Fibroblast of lung (primary cell): Measurements from ENCODE around the gene DIS3L2. TPM values are rescaled to one million over a fixed set of nuclear protein-coding genes. Genes with fewer than 3 reads are reported as not detected.

ENCODE experiments used
- DNase-seq, 2 donors: peaks; one replicate each; pipeline versions ENCODE4 v3.0.0 to v3.0.0-alpha.2; 2010; ENCODE audit warnings: low read depth in 2 of 2
- H2AFZ ChIP-seq: 2 replicates; pipeline ENCODE4 v1.5.1; 2012; ENCODE audit warnings: low read length, control low read depth, inconsistent platforms
- H3K27ac ChIP-seq: 2 replicates; pipeline ENCODE4 v1.5.1; 2011; ENCODE audit warnings: low read length, control low read depth; ENCODE audit not compliant: insufficient read depth
- H3K27me3 ChIP-seq: 2 replicates; pipeline ENCODE4 v1.5.1; 2011; ENCODE audit warnings: mild to moderate bottlenecking, low read length; ENCODE audit not compliant: control insufficient read depth, insufficient read depth
- H3K36me3 ChIP-seq: 2 replicates; pipeline ENCODE4 v1.5.1; 2011; ENCODE audit warnings: low read length; ENCODE audit not compliant: control insufficient read depth, insufficient read depth
- H3K4me1 ChIP-seq: 2 replicates; pipeline ENCODE4 v1.5.1; 2011; ENCODE audit warnings: low read length; ENCODE audit not compliant: control insufficient read depth, insufficient read depth; ENCODE audit errors: extremely low read depth
- H3K4me2 ChIP-seq: 2 replicates; pipeline ENCODE4 v1.5.1; 2011; ENCODE audit warnings: low read length, control low read depth; ENCODE audit not compliant: insufficient read depth; ENCODE audit errors: extremely low read depth
- H3K4me3 ChIP-seq, 4 experiments: fragments of 200-600 bp in 1 of 4; sonication (generic) in 1 of 4; replicated peaks in 1 of 4; 2 replicates each; pipeline ENCODE4 v1.5.1; 2011 to 2016; ENCODE audit warnings: low read length in 4 of 4, low read depth in 3 of 4, mild to moderate bottlenecking in 3 of 4, control low read depth in 2 of 4, inconsistent platforms in 1 of 4, mixed read lengths in 1 of 4; ENCODE audit not compliant: insufficient read depth in 1 of 4; ENCODE audit errors: control extremely low read depth in 1 of 4
- H3K79me2 ChIP-seq: 2 replicates; pipeline ENCODE4 v1.5.1; 2012; ENCODE audit warnings: mild to moderate bottlenecking, low read length, inconsistent platforms; ENCODE audit not compliant: control insufficient read depth, insufficient read depth
- H3K9ac ChIP-seq: 2 replicates; pipeline ENCODE4 v1.5.1; 2011; ENCODE audit warnings: mild to moderate bottlenecking, low read length, control low read depth; ENCODE audit not compliant: insufficient read depth
- H3K9me3 ChIP-seq: 2 replicates; pipeline ENCODE4 v1.5.1; 2012; ENCODE audit warnings: low read depth, low read length; ENCODE audit not compliant: control insufficient read depth, insufficient read depth
- H4K20me1 ChIP-seq: 2 replicates; pipeline ENCODE4 v1.5.1; 2011; ENCODE audit warnings: low read length; ENCODE audit not compliant: control insufficient read depth, insufficient read depth; ENCODE audit errors: extremely low read depth
- CTCF ChIP-seq, 2 donors: IDR thresholded peaks in 1 of 2; conservative IDR thresholded peaks in 1 of 2; 1 replicate in 1 of 2; 2 replicates in 1 of 2; pipeline ENCODE4 v1.5.1; 2011 to 2012; ENCODE audit warnings: low read length in 2 of 2, control low read depth in 1 of 2, inconsistent platforms in 1 of 2, low read depth in 1 of 2, mild to moderate bottlenecking in 1 of 2
- EZH2 ChIP-seq: IDR thresholded peaks from 2 replicates; pipeline ENCODE4 v1.5.1; 2012; ENCODE audit warnings: low read length, control low read depth, mild to moderate bottlenecking; ENCODE audit errors: missing control alignments
- polyA plus RNA-seq, 2 donors: library from polyadenylated mRNA; depleted of rRNA in 1 of 2; stranded (reverse) in 1 of 2; unstranded in 1 of 2; fragments of >200 nt; gene quantifications; 2 replicates each; pipeline ENCODE4 v1.2.1, GENCODE V29; 2011 to 2012; ENCODE audit warnings: missing spikeins in 1 of 2
- total RNA-seq: library from RNA; depleted of rRNA; stranded (reverse); fragments of >200 nt; gene quantifications from 2 replicates; pipeline ENCODE4 v1.2.1, GENCODE V29; 2014

DIS3L2 gene
- total and polyA plus RNA-seq, 2 donors (not counting 1 experiment from before 2014, with no cell fraction given) = 5.2 to 15.2 TPM

GRCh38 chr2:232367016-232367415, 405.5 kb downstream of the DIS3L2 start:
- Histone ChIP-seq H3K27ac (no peak overlapping the region), H3K27me3 (no peaks in the 10 kb centered on the region), H3K4me1 (no peaks in the 10 kb centered on the region), H3K79me2 (no peaks in the 10 kb centered on the region), H2AFZ (no peak overlapping the region), H3K4me2 (no peak overlapping the region), H3K36me3 (no peaks in the 10 kb centered on the region), H4K20me1 (no peaks in the 10 kb centered on the region), H3K9ac (no peak overlapping the region), H3K9me3 (no peaks in the 10 kb centered on the region), H3K4me3 (no peak overlapping the region)
- no peak for DNase-seq
- TF ChIP-seq CTCF (conservative IDR thresholded peaks at IDR 0.05 in 1 of 2, IDR thresholded peaks at IDR 0.05 in 1 of 2; ENCODE audit: low read depth in 1 of 2, low read length in 2 of 2) = no peak
- no peak for TF ChIP-seq EZH2

- Histone ChIP-seq H3K27ac (no peak overlapping the region), H4K20me1 (no peaks in the 10 kb centered on the region), H3K4me3 (no peak overlapping the region), H3K9me3 (no peaks in the 10 kb centered on the region), H3K9ac (no peak overlapping the region), H3K36me3 (no peaks in the 10 kb centered on the region), H3K79me2 (no peaks in the 10 kb centered on the region), H2AFZ (no peak overlapping the region), H3K4me1 (no peaks in the 10 kb centered on the region), H3K27me3 (no peaks in the 10 kb centered on the region), H3K4me2 (no peak overlapping the region)
- DNase-seq = no peak
- TF ChIP-seq CTCF (conservative IDR thresholded peaks at IDR 0.05 in 1 of 2, IDR thresholded peaks at IDR 0.05 in 1 of 2; ENCODE audit: low read depth in 1 of 2, low read length in 2 of 2) (no peak), EZH2 (no peak)
Observed at GRCh38 chr2:232367591-232368233, 406.2 kb downstream of the DIS3L2 start.

- no peak for DNase-seq
- H3K4me2 ChIP-seq = no peak overlapping the region
- no peaks in the 10 kb centered on the region for H3K9me3 ChIP-seq
- H3K4me1 ChIP-seq = no peaks in the 10 kb centered on the region
- TF ChIP-seq EZH2 (no peak), CTCF (conservative IDR thresholded peaks at IDR 0.05 in 1 of 2, IDR thresholded peaks at IDR 0.05 in 1 of 2; ENCODE audit: low read depth in 1 of 2, low read length in 2 of 2) (no peak)
- no peak overlapping the region for H3K27ac ChIP-seq
- H3K27me3 ChIP-seq = no peaks in the 10 kb centered on the region
- no peaks in the 10 kb centered on the region for H3K36me3 ChIP-seq
- no peak overlapping the region for H3K4me3 ChIP-seq
- H3K79me2 ChIP-seq = no peaks in the 10 kb centered on the region
- no peak overlapping the region for H2AFZ ChIP-seq
- no peak overlapping the region for H3K9ac ChIP-seq
- no peaks in the 10 kb centered on the region for H4K20me1 ChIP-seq
Observed at GRCh38 chr2:232368311-232368731, 406.8 kb downstream of the DIS3L2 start.
